ENCODE measurements around the gene POGK.

POGK gene

GRCh38 chr1:166905136-166905535 is 65.9 kb downstream of the POGK start:
- DNase-seq, result no peak

GRCh38 chr1:166905900-166906299 is 66.6 kb downstream of the POGK start:
- DNase-seq, result no peak

Data from CD4-positive, alpha-beta T cell treated with Interleukin-17A for 1 hour (primary cell).